Peyer's patch (tissue), 4 donors: ENCODE data around the gene ACO2. TPM values are rescaled to one million over a fixed set of nuclear protein-coding genes. Genes with fewer than 3 reads are reported as not detected.
A peak's percentile ranks its signal among the peaks of the same experiment; 100 is the strongest.

Experiments used
- DNase-seq, 3 donors: peaks; one replicate each; pipeline ENCODE4 v3.0.0-alpha.2; 2017 to 2019
- H3K27ac ChIP-seq, 4 donors: fragments of 200-600 bp; sonication (generic); one replicate each; pipeline ENCODE4 v1.5.1; 2016 to 2019
- H3K27me3 ChIP-seq, 2 donors: fragments of 200-600 bp; sonication (generic); one replicate each; pipeline ENCODE4 v1.5.1; 2019
- H3K36me3 ChIP-seq, 3 donors: fragments of 200-600 bp; sonication (generic); one replicate each; pipeline ENCODE4 v1.5.1; 2016 to 2019
- H3K4me1 ChIP-seq, 4 donors: fragments of 200-600 bp; sonication (generic); one replicate each; pipeline ENCODE4 v1.5.1; 2016 to 2019
- H3K4me3 ChIP-seq, 4 donors: fragments of 200-600 bp; sonication (generic); 1 replicate in 3 of 4; 2 replicates in 1 of 4; pipeline ENCODE4 v1.5.1; 2016 to 2019; ENCODE audit warnings: mild to moderate bottlenecking in 1 of 4
- H3K9me3 ChIP-seq, 4 donors: fragments of 200-600 bp; sonication (generic); one replicate each; pipeline ENCODE4 v1.5.1; 2016 to 2019; ENCODE audit warnings: mild to moderate bottlenecking in 1 of 4
- CTCF ChIP-seq, 6 experiments: fragments of 450-650 bp in 4 of 6; fragments of 200-600 bp in 2 of 6; sonication (generic) in 1 of 6; IDR thresholded peaks; one replicate each; pipeline ENCODE4 v1.5.1; 2017 to 2019; ENCODE audit warnings: antibody characterized with exemption in 6 of 6, mild to moderate bottlenecking in 3 of 6, moderate library complexity in 1 of 6
- POLR2A ChIP-seq, 2 donors: fragments of 450-650 bp; IDR thresholded peaks; one replicate each; pipeline ENCODE4 v1.5.1; 2017; ENCODE audit warnings: antibody characterized with exemption in 2 of 2, mild to moderate bottlenecking in 2 of 2, moderate library complexity in 2 of 2
- total RNA-seq, 4 donors: library from RNA; depleted of rRNA; stranded (reverse); fragments of >200 nt; gene quantifications; one replicate each; pipeline ENCODE4 v1.1.0, GENCODE V29; 2016

Gene ACO2
- total RNA-seq, 4 donors from 2014 or later, result 115 to 394 (median 356) TPM

- Histone ChIP-seq H3K4me1 (peaks cover 0 to 26% (median 4%) of the 10 kb centered on the region in 4 donors), H3K4me3 (peak overlapping the region; percentile 75 to 89 (median 84)), H3K9me3 (no peaks in the 10 kb centered on the region), H3K27ac (peak overlapping the region; percentile 98 to 100 (median 99)), H3K36me3 (peaks cover 0 to 23% (median 0%) of the 10 kb centered on the region in 3 donors), H3K27me3 (no peaks in the 10 kb centered on the region)
- TF ChIP-seq CTCF (IDR thresholded peaks at IDR 0.05) (no peak), POLR2A (IDR thresholded peaks at IDR 0.05) (peak; percentile 44 to 63)
- DNase-seq, result peak; percentile 56 to 96 (median 88)
Observed at GRCh38 chr22:41444360-41445128, 24.4 kb upstream of the ACO2 start.

DNA sequence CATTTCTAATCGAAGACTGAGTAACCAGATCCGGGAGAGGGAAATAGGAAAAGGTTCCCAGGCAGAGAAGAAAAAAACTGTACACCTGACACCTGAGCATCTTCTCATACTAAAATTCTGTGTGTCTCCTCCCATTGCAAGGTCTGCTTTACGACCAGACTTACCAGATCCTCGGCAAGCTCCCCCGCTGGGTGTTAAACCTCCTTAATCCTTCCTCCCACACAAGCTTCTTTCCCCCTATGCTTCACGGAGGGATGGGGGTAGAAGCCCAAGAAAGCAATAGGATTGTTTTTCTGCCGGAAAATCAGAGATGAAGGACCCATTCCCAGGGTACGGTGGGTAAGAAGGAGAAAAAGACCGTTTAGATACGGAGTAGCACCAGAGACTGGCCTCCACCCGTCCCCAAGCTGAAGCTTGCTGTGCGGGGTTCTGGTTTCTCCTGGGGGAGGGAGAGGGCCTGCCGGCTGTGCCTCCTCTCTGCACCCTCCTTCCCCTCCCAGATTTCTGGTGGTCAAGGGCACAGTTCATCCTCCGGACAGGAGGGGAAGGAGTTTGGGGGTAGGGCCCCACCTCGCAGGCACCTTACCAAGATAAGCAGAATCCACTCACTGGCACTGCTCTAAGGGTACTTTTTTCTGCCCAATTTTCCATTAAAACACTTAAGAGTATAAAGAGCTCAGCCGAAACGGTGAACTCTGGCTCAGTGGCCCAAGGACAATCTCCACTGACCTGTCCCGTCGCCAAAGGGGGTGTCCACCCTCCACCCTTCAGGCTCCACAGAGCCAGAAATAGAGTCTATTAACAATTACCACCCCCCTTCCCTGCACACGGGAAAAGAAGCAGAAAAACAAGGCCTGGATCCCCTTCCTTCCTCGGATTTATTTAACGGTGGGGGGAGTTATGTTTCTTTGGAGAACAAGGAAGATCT is 23.5 kb upstream of the ACO2 start:
- no peaks in the 10 kb centered on the region for H3K27me3 ChIP-seq
- peak overlapping the region; percentile 98 to 100 (median 99) for H3K27ac ChIP-seq
- H3K9me3 ChIP-seq, result no peaks in the 10 kb centered on the region
- H3K36me3 ChIP-seq, result peaks cover 0 to 20% (median 0%) of the 10 kb centered on the region in 3 donors
- no peak for TF ChIP-seq POLR2A (IDR thresholded peaks at IDR 0.05)
- no peak for TF ChIP-seq CTCF (IDR thresholded peaks at IDR 0.05)
- peaks cover 0 to 23% (median 4%) of the 10 kb centered on the region in 4 donors for H3K4me1 ChIP-seq
- H3K4me3 ChIP-seq, result peak overlapping the region; percentile 75 to 89 (median 84)
- peak; percentile 36 to 59 (median 57) for DNase-seq

- Histone ChIP-seq H3K4me1 (peaks cover 0 to 18% (median 4%) of the 10 kb centered on the region in 4 donors), H3K36me3 (peaks cover 0 to 14% (median 0%) of the 10 kb centered on the region in 3 donors), H3K9me3 (no peaks in the 10 kb centered on the region), H3K4me3 (peak overlapping the region; percentile 75 to 89 (median 84)), H3K27me3 (no peaks in the 10 kb centered on the region), H3K27ac (peak overlapping the region; percentile 98 to 100 (median 99))
- DNase-seq, result peak in 2 of 3 donors; percentile 63 to 70
- TF ChIP-seq CTCF (IDR thresholded peaks at IDR 0.05), result no peak
Observed at GRCh38 chr22:41446057-41446501, 22.8 kb upstream of the ACO2 start.

- Histone ChIP-seq H3K27ac (peak within 1 kb of the TSS; percentile 98 to 100 (median 99)), H3K36me3 (peaks cover 0 to 8% (median 0%) of the 10 kb centered on the region in 3 donors), H3K27me3 (no peaks in the 10 kb centered on the region), H3K4me1 (peaks cover 0 to 16% (median 4%) of the 10 kb centered on the region in 4 donors), H3K4me3 (peak within 1 kb of the TSS; percentile 75 to 89 (median 84)), H3K9me3 (no peaks in the 10 kb centered on the region)
- DNase-seq, result peak; percentile 95 to 98 (median 97)
- TF ChIP-seq POLR2A (IDR thresholded peaks at IDR 0.05) (peak; percentile 99 to 100), CTCF (IDR thresholded peaks at IDR 0.05) (peak in 1 of 6 experiments; percentile 20)
Observed at GRCh38 chr22:41446639-41447434, 22.1 kb upstream of the ACO2 start, which contains the start of gene TOB2. Gene TOB2 (minus strand): TSS chr22:41446801. CDS start chr22:41437345, 9,456 bp downstream.
